ENCODE results near the gene DCC. TPM values are rescaled to one million over a fixed set of nuclear protein-coding genes. Genes with fewer than 3 reads are reported as not detected.
A peak's percentile ranks its signal among the peaks of the same experiment; 100 is the strongest.

The DCC gene
- total and polyA plus RNA-seq, 5 donors from 2014 or later = not detected

DNA sequence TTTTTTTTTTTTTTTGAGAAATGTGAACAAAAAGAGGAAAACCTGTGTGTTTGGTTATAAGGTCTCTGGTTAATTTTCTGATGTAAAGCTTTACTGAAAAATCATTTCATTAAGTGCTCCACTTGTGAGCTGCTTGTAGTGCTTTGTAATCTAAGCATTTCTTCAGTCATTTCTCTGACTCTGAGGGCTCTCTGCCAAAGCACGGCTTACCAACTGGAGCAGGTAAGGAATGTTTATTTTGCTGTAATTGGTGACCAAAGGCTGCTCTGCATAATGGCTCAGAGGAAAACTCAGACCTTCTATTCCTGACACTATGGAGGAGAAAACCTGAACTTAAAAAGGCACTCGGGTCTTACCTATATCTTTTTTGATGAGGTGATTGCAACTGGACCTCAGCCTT, 1035.6 kb downstream of the DCC start:
- no peak overlapping the region for H3K27ac Mint-ChIP-seq
- H3K27me3 Mint-ChIP-seq = no peaks in the 10 kb centered on the region
- H3K36me3 Mint-ChIP-seq = no peaks in the 10 kb centered on the region
- no peak overlapping the region for H3K4me3 Mint-ChIP-seq
- DNase-seq (no peak), ATAC-seq (ENCODE audit: low read depth in 2 of 2) (no peak)
- H3K9me3 Mint-ChIP-seq = peaks cover 0 to 8% (median 0%) of the 10 kb centered on the region in 7 donors
- no peaks in the 10 kb centered on the region for H3K9me3 ChIP-seq (ENCODE audit: control insufficient read depth in 2 of 2, low read length in 2 of 2)
- H3K27me3 ChIP-seq (ENCODE audit: control insufficient read depth, insufficient read depth, low read length) = no peaks in the 10 kb centered on the region
- H3K4me1 ChIP-seq (ENCODE audit: control insufficient read depth, insufficient read depth, low read length, poor library complexity, severe bottlenecking) = no peaks in the 10 kb centered on the region
- H3K4me1 Mint-ChIP-seq = no peaks in the 10 kb centered on the region
- H3K27ac ChIP-seq (ENCODE audit: insufficient read depth, low read length, poor library complexity, severe bottlenecking) = no peak overlapping the region
- H3K36me3 ChIP-seq (ENCODE audit: control insufficient read depth, insufficient read depth, low read length) = no peaks in the 10 kb centered on the region
- H3K4me3 ChIP-seq (ENCODE audit: low read depth, low read length) = no peak overlapping the region

DNA sequence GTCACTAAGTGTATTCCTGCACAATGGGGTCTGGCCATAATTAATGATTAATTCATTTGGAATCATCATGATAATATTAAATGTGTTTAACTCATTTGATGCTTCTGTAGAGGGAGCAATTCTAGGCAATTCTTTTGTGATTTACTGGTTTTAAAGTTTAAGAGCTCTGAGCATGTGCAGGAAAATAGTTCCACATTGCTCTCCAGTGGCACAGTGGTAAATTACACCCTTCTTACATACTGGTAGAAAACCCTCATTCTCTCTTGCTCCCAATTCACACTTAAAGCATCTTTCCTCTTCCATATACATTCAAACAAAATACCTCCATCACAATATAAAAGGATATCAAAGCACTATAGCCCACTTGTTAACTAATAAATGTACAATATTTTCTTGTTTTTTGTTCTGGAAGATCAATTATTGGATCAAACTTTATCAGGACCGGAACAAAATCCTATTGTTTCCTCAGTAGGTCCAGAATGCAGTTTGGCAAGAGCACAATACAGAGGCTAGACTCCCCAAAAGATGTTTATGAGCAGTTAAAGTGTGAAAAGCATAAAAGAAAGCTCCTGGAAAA, 1040.2 kb downstream of the DCC start:
- peaks cover 0 to 4% (median 0%) of the 10 kb centered on the region in 7 donors for H3K9me3 Mint-ChIP-seq

DNA sequence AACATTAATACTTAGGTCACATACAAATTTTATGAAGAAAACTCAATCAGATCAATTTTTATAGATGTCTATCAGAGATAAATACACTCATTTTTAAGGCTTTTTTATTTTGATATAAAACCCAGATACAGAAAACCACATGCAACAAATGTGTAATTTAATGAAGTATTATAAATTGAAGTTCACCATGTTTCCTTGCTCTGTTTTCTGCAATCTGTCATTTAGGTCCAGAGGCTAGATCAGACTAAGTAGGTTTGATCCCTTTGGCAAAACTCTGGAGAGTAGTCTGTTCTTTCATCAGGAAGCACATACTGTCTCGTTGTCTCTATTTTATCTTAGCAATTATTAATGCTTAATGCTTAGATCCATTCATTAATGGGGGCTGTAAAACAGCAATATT, 1042.9 kb downstream of the DCC start:
- no peaks in the 10 kb centered on the region for H3K27me3 Mint-ChIP-seq
- no peaks in the 10 kb centered on the region for H3K4me1 Mint-ChIP-seq
- no peaks in the 10 kb centered on the region for H3K4me1 ChIP-seq (ENCODE audit: control insufficient read depth, insufficient read depth, low read length, poor library complexity, severe bottlenecking)
- no peak for ATAC-seq (ENCODE audit: low read depth in 2 of 2)
- H3K27ac Mint-ChIP-seq = no peak overlapping the region
- H3K36me3 ChIP-seq (ENCODE audit: control insufficient read depth, insufficient read depth, low read length) = no peaks in the 10 kb centered on the region
- no peak for DNase-seq
- H3K4me3 ChIP-seq (ENCODE audit: low read depth, low read length) = no peak overlapping the region
- H3K27ac ChIP-seq (ENCODE audit: insufficient read depth, low read length, poor library complexity, severe bottlenecking) = no peak overlapping the region
- peaks cover 0 to 7% (median 0%) of the 10 kb centered on the region in 7 donors for H3K9me3 Mint-ChIP-seq
- no peaks in the 10 kb centered on the region for H3K36me3 Mint-ChIP-seq
- H3K9me3 ChIP-seq (ENCODE audit: control insufficient read depth in 2 of 2, low read length in 2 of 2) = no peaks in the 10 kb centered on the region
- no peaks in the 10 kb centered on the region for H3K27me3 ChIP-seq (ENCODE audit: control insufficient read depth, insufficient read depth, low read length)
- H3K4me3 Mint-ChIP-seq = no peak overlapping the region

More for the DNA sequence above, 1040.2 kb downstream of the DCC start:
- Mint-ChIP-seq H3K27ac (no peak overlapping the region), H3K36me3 (no peaks in the 10 kb centered on the region), H3K4me1 (no peaks in the 10 kb centered on the region), H3K4me3 (no peak overlapping the region), H3K27me3 (no peaks in the 10 kb centered on the region)
- no peaks in the 10 kb centered on the region for H3K9me3 ChIP-seq (ENCODE audit: control insufficient read depth in 2 of 2, low read length in 2 of 2)
- no peak overlapping the region for H3K4me3 ChIP-seq (ENCODE audit: low read depth, low read length)
- ATAC-seq (ENCODE audit: low read depth in 2 of 2) (no peak), DNase-seq (peak in 1 of 3 donors; percentile 30)
- no peaks in the 10 kb centered on the region for H3K27me3 ChIP-seq (ENCODE audit: control insufficient read depth, insufficient read depth, low read length)
- H3K4me1 ChIP-seq (ENCODE audit: control insufficient read depth, insufficient read depth, low read length, poor library complexity, severe bottlenecking) = no peaks in the 10 kb centered on the region
- no peaks in the 10 kb centered on the region for H3K36me3 ChIP-seq (ENCODE audit: control insufficient read depth, insufficient read depth, low read length)
- no peak overlapping the region for H3K27ac ChIP-seq (ENCODE audit: insufficient read depth, low read length, poor library complexity, severe bottlenecking)

DNA sequence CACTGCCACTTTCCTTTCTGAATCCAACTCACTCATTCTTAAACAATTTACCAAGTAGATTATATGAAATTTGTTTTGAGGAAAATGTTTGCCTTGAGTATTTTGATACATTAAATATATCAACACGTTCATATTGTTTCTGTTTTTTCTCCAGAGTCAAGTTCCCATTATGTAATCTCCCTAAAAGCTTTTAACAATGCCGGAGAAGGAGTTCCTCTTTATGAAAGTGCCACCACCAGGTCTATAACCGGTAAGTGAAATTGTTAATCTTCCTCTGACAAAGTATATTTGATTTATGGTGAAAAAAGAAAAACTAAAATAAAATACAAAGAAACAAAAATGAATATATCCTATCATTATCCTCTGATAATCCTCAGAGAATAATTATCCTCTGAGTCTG, 1045.9 kb downstream of the DCC start:
- Mint-ChIP-seq H3K27ac (no peak overlapping the region), H3K36me3 (no peaks in the 10 kb centered on the region), H3K9me3 (peaks cover 0 to 10% (median 0%) of the 10 kb centered on the region in 7 donors), H3K27me3 (no peaks in the 10 kb centered on the region), H3K4me3 (peak overlapping the region in 1 of 4 donors; percentile 32), H3K4me1 (no peaks in the 10 kb centered on the region)
- Histone ChIP-seq H3K9me3 (ENCODE audit: control insufficient read depth in 2 of 2, low read length in 2 of 2) (no peaks in the 10 kb centered on the region), H3K4me1 (ENCODE audit: control insufficient read depth, insufficient read depth, low read length, poor library complexity, severe bottlenecking) (no peaks in the 10 kb centered on the region), H3K4me3 (ENCODE audit: low read depth, low read length) (no peak overlapping the region), H3K27ac (ENCODE audit: insufficient read depth, low read length, poor library complexity, severe bottlenecking) (no peak overlapping the region), H3K27me3 (ENCODE audit: control insufficient read depth, insufficient read depth, low read length) (no peaks in the 10 kb centered on the region), H3K36me3 (ENCODE audit: control insufficient read depth, insufficient read depth, low read length) (no peaks in the 10 kb centered on the region)
- DNase-seq = no peak
- no peak for ATAC-seq (ENCODE audit: low read depth in 2 of 2)

DNA sequence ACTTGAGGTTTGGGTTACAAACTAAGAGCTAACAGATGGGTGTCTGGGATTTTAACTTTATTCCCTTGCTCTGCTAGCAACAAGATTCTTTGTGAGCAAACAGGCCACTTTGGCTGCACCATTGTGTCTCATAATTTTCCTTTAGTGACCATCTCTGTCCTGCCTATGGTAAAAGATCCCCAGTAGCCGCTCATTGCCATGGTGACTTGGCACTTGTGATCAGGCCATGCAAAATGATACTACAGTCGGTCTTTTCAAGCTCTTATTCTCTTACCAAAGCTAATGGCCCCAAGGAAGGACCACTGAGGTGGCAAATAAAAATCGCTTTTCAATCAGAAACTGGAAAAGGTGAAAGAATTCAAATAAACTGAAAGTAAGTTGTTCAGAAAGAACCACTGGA, 1047.6 kb downstream of the DCC start:
- no peaks in the 10 kb centered on the region for H3K27me3 ChIP-seq (ENCODE audit: control insufficient read depth, insufficient read depth, low read length)
- H3K27ac ChIP-seq (ENCODE audit: insufficient read depth, low read length, poor library complexity, severe bottlenecking) = no peak overlapping the region
- H3K4me1 Mint-ChIP-seq = no peaks in the 10 kb centered on the region
- DNase-seq (no peak), ATAC-seq (ENCODE audit: low read depth in 2 of 2) (no peak)
- H3K36me3 ChIP-seq (ENCODE audit: control insufficient read depth, insufficient read depth, low read length) = no peaks in the 10 kb centered on the region
- no peak overlapping the region for H3K4me3 Mint-ChIP-seq
- H3K4me1 ChIP-seq (ENCODE audit: control insufficient read depth, insufficient read depth, low read length, poor library complexity, severe bottlenecking) = no peaks in the 10 kb centered on the region
- H3K27me3 Mint-ChIP-seq = no peaks in the 10 kb centered on the region
- no peaks in the 10 kb centered on the region for H3K36me3 Mint-ChIP-seq
- H3K4me3 ChIP-seq (ENCODE audit: low read depth, low read length) = no peak overlapping the region
- H3K9me3 Mint-ChIP-seq = peaks cover 0 to 7% (median 0%) of the 10 kb centered on the region in 7 donors
- H3K9me3 ChIP-seq (ENCODE audit: control insufficient read depth in 2 of 2, low read length in 2 of 2) = no peaks in the 10 kb centered on the region
- no peak overlapping the region for H3K27ac Mint-ChIP-seq

DNA sequence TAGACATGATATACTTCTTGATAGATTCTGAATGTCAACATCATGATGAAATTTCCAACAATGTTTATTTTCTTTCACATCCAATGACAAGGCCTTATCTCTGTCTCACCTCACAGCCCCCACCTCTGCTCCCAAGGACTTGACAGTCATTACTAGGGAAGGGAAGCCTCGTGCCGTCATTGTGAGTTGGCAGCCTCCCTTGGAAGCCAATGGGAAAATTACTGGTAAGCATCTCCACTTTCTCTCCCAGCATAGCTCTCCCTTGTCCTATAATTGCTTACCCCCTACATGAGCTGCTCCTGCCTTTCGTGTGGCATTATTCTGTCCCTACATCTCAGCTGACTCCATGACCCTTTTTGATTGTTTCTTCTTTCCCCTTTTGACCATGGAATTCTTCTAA, 1062.7 kb downstream of the DCC start:
- peaks cover 0 to 7% (median 0%) of the 10 kb centered on the region in 7 donors for H3K9me3 Mint-ChIP-seq
- no peaks in the 10 kb centered on the region for H3K4me1 Mint-ChIP-seq
- H3K27me3 Mint-ChIP-seq = no peaks in the 10 kb centered on the region
- ATAC-seq (ENCODE audit: low read depth in 2 of 2) = no peak
- DNase-seq = no peak
- Histone ChIP-seq H3K27ac (ENCODE audit: insufficient read depth, low read length, poor library complexity, severe bottlenecking) (no peak overlapping the region), H3K4me3 (ENCODE audit: low read depth, low read length) (no peak overlapping the region), H3K9me3 (ENCODE audit: control insufficient read depth in 2 of 2, low read length in 2 of 2) (no peaks in the 10 kb centered on the region), H3K4me1 (ENCODE audit: control insufficient read depth, insufficient read depth, low read length, poor library complexity, severe bottlenecking) (no peaks in the 10 kb centered on the region), H3K27me3 (ENCODE audit: control insufficient read depth, insufficient read depth, low read length) (no peaks in the 10 kb centered on the region), H3K36me3 (ENCODE audit: control insufficient read depth, insufficient read depth, low read length) (no peaks in the 10 kb centered on the region)
- H3K27ac Mint-ChIP-seq = no peak overlapping the region
- no peaks in the 10 kb centered on the region for H3K36me3 Mint-ChIP-seq
- H3K4me3 Mint-ChIP-seq = no peak overlapping the region

DNA sequence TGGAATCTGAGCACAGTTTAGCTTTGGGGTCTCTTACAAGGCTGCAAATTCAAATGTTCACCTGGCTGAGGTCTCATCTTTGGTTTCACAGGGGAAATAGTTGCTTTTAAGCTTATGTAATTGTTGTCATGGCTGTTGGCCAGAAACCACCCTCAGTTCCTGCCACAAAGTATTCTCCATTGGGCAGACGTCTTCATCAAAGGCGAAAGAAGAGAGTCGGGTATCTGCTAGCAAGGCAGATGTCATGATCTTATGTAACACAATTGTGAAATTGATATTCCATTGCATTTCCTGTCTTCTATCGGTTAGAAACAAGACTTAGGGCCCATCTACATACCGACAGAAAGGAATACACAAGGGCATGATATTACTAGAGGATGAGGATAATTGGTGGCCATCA, 1068.3 kb downstream of the DCC start:
- H3K36me3 Mint-ChIP-seq = no peaks in the 10 kb centered on the region
- DNase-seq = no peak
- ATAC-seq (ENCODE audit: low read depth in 2 of 2) = no peak
- no peaks in the 10 kb centered on the region for H3K4me1 Mint-ChIP-seq
- peaks cover 0 to 4% (median 0%) of the 10 kb centered on the region in 7 donors for H3K9me3 Mint-ChIP-seq
- Histone ChIP-seq H3K4me1 (ENCODE audit: control insufficient read depth, insufficient read depth, low read length, poor library complexity, severe bottlenecking) (no peaks in the 10 kb centered on the region), H3K27me3 (ENCODE audit: control insufficient read depth, insufficient read depth, low read length) (no peaks in the 10 kb centered on the region), H3K36me3 (ENCODE audit: control insufficient read depth, insufficient read depth, low read length) (no peaks in the 10 kb centered on the region), H3K27ac (ENCODE audit: insufficient read depth, low read length, poor library complexity, severe bottlenecking) (no peak overlapping the region), H3K9me3 (ENCODE audit: control insufficient read depth in 2 of 2, low read length in 2 of 2) (no peaks in the 10 kb centered on the region), H3K4me3 (ENCODE audit: low read depth, low read length) (no peak overlapping the region)
- no peak overlapping the region for H3K27ac Mint-ChIP-seq
- H3K4me3 Mint-ChIP-seq = no peak overlapping the region
- no peaks in the 10 kb centered on the region for H3K27me3 Mint-ChIP-seq

DNA sequence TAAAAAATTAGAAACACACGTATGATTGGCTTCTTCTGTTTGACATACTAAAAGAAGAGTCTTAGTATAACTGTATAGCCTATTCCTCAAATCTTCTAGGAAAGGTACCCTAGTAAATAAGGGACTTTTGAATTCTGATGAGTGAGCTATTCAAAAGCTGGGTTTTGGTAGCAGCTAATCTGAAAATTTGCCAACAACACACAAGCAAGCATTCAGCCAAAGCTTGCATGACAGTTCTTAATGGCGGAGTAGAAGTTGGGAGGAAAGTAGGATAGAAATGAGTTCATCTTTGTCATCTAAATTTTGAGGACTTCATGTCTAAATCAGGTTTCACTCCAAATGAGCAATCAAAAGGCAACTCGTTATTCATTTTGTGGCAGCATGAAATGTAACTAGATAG, 1071.5 kb downstream of the DCC start:
- H3K27ac ChIP-seq (ENCODE audit: insufficient read depth, low read length, poor library complexity, severe bottlenecking) = no peak overlapping the region
- no peaks in the 10 kb centered on the region for H3K27me3 ChIP-seq (ENCODE audit: control insufficient read depth, insufficient read depth, low read length)
- no peaks in the 10 kb centered on the region for H3K36me3 ChIP-seq (ENCODE audit: control insufficient read depth, insufficient read depth, low read length)
- peaks cover under 1% of the 10 kb centered on the region for H3K27me3 Mint-ChIP-seq
- no peaks in the 10 kb centered on the region for H3K4me1 Mint-ChIP-seq
- peak overlapping the region in 1 of 3 donors; percentile 14 for H3K27ac Mint-ChIP-seq
- H3K36me3 Mint-ChIP-seq = no peaks in the 10 kb centered on the region
- no peak for DNase-seq
- peaks cover 0 to 4% (median 0%) of the 10 kb centered on the region in 7 donors for H3K9me3 Mint-ChIP-seq
- no peak for ATAC-seq (ENCODE audit: low read depth in 2 of 2)
- H3K4me3 Mint-ChIP-seq = no peak overlapping the region
- H3K4me3 ChIP-seq (ENCODE audit: low read depth, low read length) = no peak overlapping the region
- H3K4me1 ChIP-seq (ENCODE audit: control insufficient read depth, insufficient read depth, low read length, poor library complexity, severe bottlenecking) = no peaks in the 10 kb centered on the region
- no peaks in the 10 kb centered on the region for H3K9me3 ChIP-seq (ENCODE audit: control insufficient read depth in 2 of 2, low read length in 2 of 2)
